GM19035 (cell line): Measurements from ENCODE around the gene ZNF185.

Source experiments
- ATAC-seq: cut with Tn5 transposase; IDR thresholded peaks from one replicate; pipeline ENCODE4 v1.9.1; 2021; ENCODE audit not compliant: unreplicated experiment

The ZNF185 gene

GRCh38 chrX:152895121-152895520, 2.7 kb upstream of the ZNF185 start:
- ATAC-seq = no peak

- no peak for ATAC-seq
Measured at GRCh38 chrX:152895724-152896420, 2.0 kb upstream of the ZNF185 start.

- no peak for ATAC-seq
Measured at GRCh38 chrX:152896450-152896849, 1.4 kb upstream of the ZNF185 start.

GRCh38 chrX:152898442-152898841, 575 bp downstream of the ZNF185 start:
- no peak for ATAC-seq

GRCh38 chrX:152899111-152899873, 1.4 kb downstream of the ZNF185 start:
- ATAC-seq = no peak

- ATAC-seq = no peak
Measured at GRCh38 chrX:152899874-152900719, 2.2 kb downstream of the ZNF185 start.

GRCh38 chrX:152900937-152901445, 3.1 kb downstream of the ZNF185 start:
- ATAC-seq = no peak

GRCh38 chrX:152901816-152902501, 4.1 kb downstream of the ZNF185 start:
- no peak for ATAC-seq

- no peak for ATAC-seq
Measured at GRCh38 chrX:152902502-152902820, 4.6 kb downstream of the ZNF185 start.

- no peak for ATAC-seq
Measured at GRCh38 chrX:152903589-152903988, 5.7 kb downstream of the ZNF185 start.

- ATAC-seq = no peak
Measured at GRCh38 chrX:152904151-152905080, 6.5 kb downstream of the ZNF185 start.

- ATAC-seq = no peak
Measured at GRCh38 chrX:152905081-152905420, 7.2 kb downstream of the ZNF185 start.

- no peak for ATAC-seq
Measured at GRCh38 chrX:152907084-152907651, 9.3 kb downstream of the ZNF185 start.

GRCh38 chrX:152908486-152908885, 10.6 kb downstream of the ZNF185 start:
- ATAC-seq = no peak

GRCh38 chrX:152910018-152910417, 12.2 kb downstream of the ZNF185 start:
- ATAC-seq = peak; percentile 53

GRCh38 chrX:152912106-152912505, 14.2 kb downstream of the ZNF185 start:
- no peak for ATAC-seq

- ATAC-seq = no peak
Measured at GRCh38 chrX:152912641-152913040, 14.8 kb downstream of the ZNF185 start.

GRCh38 chrX:152913346-152913745, 15.5 kb downstream of the ZNF185 start:
- ATAC-seq = no peak

GRCh38 chrX:152913910-152914309, 16.0 kb downstream of the ZNF185 start:
- ATAC-seq = no peak
